GM23338 (cell line): Measurements from ENCODE around the gene RPS4Y2. TPM values are rescaled to one million over a fixed set of nuclear protein-coding genes. Genes with fewer than 3 reads are reported as not detected.

Experiments
- ATAC-seq: fragments of 200-7000 bp; cut with Tn5 transposase; 3 replicates; pipeline ENCODE4 v1.9.1; 2020
- DNase-seq: peaks from one replicate; pipeline ENCODE4 v3.0.0-alpha.2; 2015; ENCODE audit warnings: low spot score
- H2AFZ ChIP-seq: fragments of 200-600 bp; sonication (generic); 2 replicates; pipeline ENCODE4 v1.8.0; 2016; ENCODE audit warnings: antibody characterized with exemption, mild to moderate bottlenecking, moderate library complexity
- H3F3A ChIP-seq: fragments of 200-600 bp; sonication (generic); replicated peaks from 2 replicates; pipeline ENCODE4 v1.8.0; 2017; ENCODE audit warnings: antibody characterized with exemption, mixed run types, low read depth
- H3K27ac ChIP-seq: fragments of 200-600 bp; sonication (generic); 2 replicates; pipeline ENCODE4 v1.6.1; 2016; ENCODE audit warnings: low read depth
- H3K27me3 ChIP-seq: fragments of 200-600 bp; sonication (generic); 2 replicates; pipeline ENCODE4 v1.8.0; 2016; ENCODE audit warnings: mild to moderate bottlenecking, mixed run types, moderate library complexity; ENCODE audit not compliant: insufficient read depth
- H3K36me3 ChIP-seq: fragments of 200-600 bp; sonication (generic); 2 replicates; pipeline ENCODE4 v1.8.0; 2016; ENCODE audit warnings: mild to moderate bottlenecking; ENCODE audit not compliant: insufficient read depth
- H3K4me1 ChIP-seq: fragments of 200-600 bp; sonication (generic); 2 replicates; pipeline ENCODE4 v1.8.0; 2016; ENCODE audit warnings: mild to moderate bottlenecking, moderate library complexity; ENCODE audit not compliant: insufficient read depth
- H3K4me2 ChIP-seq: fragments of 200-600 bp; sonication (generic); 2 replicates; pipeline ENCODE4 v1.7.1; 2017; ENCODE audit warnings: mixed run types
- H3K4me3 ChIP-seq: fragments of 200-600 bp; sonication (generic); 2 replicates; pipeline ENCODE4 v1.6.1; 2016; ENCODE audit warnings: mixed run types
- H3K79me2 ChIP-seq: fragments of 200-600 bp; sonication (generic); replicated peaks from 2 replicates; pipeline ENCODE4 v1.8.0; 2017; ENCODE audit warnings: mild to moderate bottlenecking; ENCODE audit not compliant: insufficient read depth
- H3K9me2 ChIP-seq: fragments of 200-600 bp; sonication (generic); 2 replicates; pipeline ENCODE4 v1.8.0; 2017; ENCODE audit not compliant: insufficient read depth
- H4K20me1 ChIP-seq: fragments of 200-600 bp; sonication (generic); replicated peaks from 2 replicates; pipeline ENCODE4 v1.8.0; 2017; ENCODE audit warnings: mild to moderate bottlenecking; ENCODE audit not compliant: insufficient read depth
- H3K27ac Mint-ChIP-seq: 2 replicates; pipeline ENCODE4 v1.8.0; 2020; ENCODE audit warnings: inconsistent platforms, mild to moderate bottlenecking, moderate library complexity, mixed read lengths
- H3K27me3 Mint-ChIP-seq: 3 replicates; pipeline ENCODE4 v1.8.0; 2022; ENCODE audit warnings: low read depth, mild to moderate bottlenecking, moderate library complexity, mixed read lengths, inconsistent platforms; ENCODE audit not compliant: insufficient read depth, poor library complexity
- H3K36me3 Mint-ChIP-seq: 3 replicates; pipeline ENCODE4 v1.8.0; 2021; ENCODE audit warnings: low read depth, mild to moderate bottlenecking, inconsistent platforms, moderate library complexity, mixed read lengths
- H3K4me1 Mint-ChIP-seq: 3 replicates; pipeline ENCODE4 v1.8.0; 2020; ENCODE audit warnings: mild to moderate bottlenecking, inconsistent platforms, mixed read lengths
- H3K4me3 Mint-ChIP-seq: 3 replicates; pipeline ENCODE4 v1.8.0; 2021; ENCODE audit warnings: moderate library complexity, mild to moderate bottlenecking, inconsistent platforms, mixed read lengths
- H3K9me3 Mint-ChIP-seq: 3 replicates; pipeline ENCODE4 v1.8.0; 2020; ENCODE audit warnings: moderate library complexity, mild to moderate bottlenecking, inconsistent platforms, mixed read lengths
- EZH2 ChIP-seq: fragments of 200-600 bp; sonication (generic); IDR thresholded peaks from one replicate; pipeline ENCODE4 v1.8.0; 2017; ENCODE audit warnings: antibody characterized with exemption, mild to moderate bottlenecking, low read depth; ENCODE audit not compliant: unreplicated experiment
- EZH2phosphoT487 ChIP-seq: fragments of 200-600 bp; sonication (generic); IDR thresholded peaks from one replicate; pipeline ENCODE4 v1.8.1; 2018; ENCODE audit warnings: antibody characterized with exemption; ENCODE audit not compliant: unreplicated experiment
- POLR2AphosphoS5 ChIP-seq: IDR thresholded peaks from 2 replicates; pipeline ENCODE4 v1.6.1; 2016; ENCODE audit warnings: antibody characterized with exemption, low read depth
- REST ChIP-seq: IDR thresholded peaks from one replicate; pipeline ENCODE4 v1.6.1; 2018; ENCODE audit warnings: antibody characterized with exemption; ENCODE audit not compliant: unreplicated experiment
- ZNF331 ChIP-seq: fragments of 250-450 bp; sonication (Bioruptor Pico); IDR thresholded peaks from 2 replicates; pipeline ENCODE4 v1.5.0; 2020; ENCODE audit warnings: low read depth, mild to moderate bottlenecking, moderate library complexity
- ZNF462 ChIP-seq: fragments of 250-450 bp; sonication (Bioruptor Pico); IDR thresholded peaks from 2 replicates; pipeline ENCODE4 v1.5.0; 2020; ENCODE audit warnings: mild to moderate bottlenecking, moderate library complexity
- polyA plus RNA-seq: library from polyadenylated mRNA; unstranded; fragments of >200 nt; fragmentation: Nextera tagmentation; extraction: Ambion mirVana; gene quantifications from 2 replicates; pipeline ENCODE4 v1.2.1, GENCODE V29; 2016
- total RNA-seq: library from RNA; depleted of rRNA; stranded (reverse); fragments of >200 nt; shearing (Covaris generic); gene quantifications from 2 replicates; pipeline ENCODE4 v1.2.3, GENCODE V29; 2014
- TF ChIP-seq, protein P1 (sequence below): IDR thresholded peaks from 2 replicates; pipeline ENCODE4 v1.6.1; 2016; ENCODE audit warnings: antibody characterized with exemption
- TF ChIP-seq, protein P2 (sequence below), 2 experiments: fragments of 200-600 bp in 1 of 2; sonication (generic) in 1 of 2; conservative IDR thresholded peaks; 2 replicates each; pipeline versions ENCODE4 v1.5.1 to v1.6.1; 2016 to 2017; ENCODE audit warnings: antibody characterized with exemption in 2 of 2, low read depth in 2 of 2, mild to moderate bottlenecking in 2 of 2, moderate library complexity in 1 of 2

RPS4Y2 gene
- total and polyA plus RNA-seq, 2 experiments from 2014 or later: not detected

GRCh38 chrY:20740609-20741008 lies 15.3 kb upstream of the RPS4Y2 start (continued):
- TF ChIP-seq REST (no peak), ZNF331 (no peak), EZH2 (no peak), EZH2phosphoT487 (no peak), POLR2AphosphoS5 (no peak)
- TF ChIP-seq, protein P1, sequence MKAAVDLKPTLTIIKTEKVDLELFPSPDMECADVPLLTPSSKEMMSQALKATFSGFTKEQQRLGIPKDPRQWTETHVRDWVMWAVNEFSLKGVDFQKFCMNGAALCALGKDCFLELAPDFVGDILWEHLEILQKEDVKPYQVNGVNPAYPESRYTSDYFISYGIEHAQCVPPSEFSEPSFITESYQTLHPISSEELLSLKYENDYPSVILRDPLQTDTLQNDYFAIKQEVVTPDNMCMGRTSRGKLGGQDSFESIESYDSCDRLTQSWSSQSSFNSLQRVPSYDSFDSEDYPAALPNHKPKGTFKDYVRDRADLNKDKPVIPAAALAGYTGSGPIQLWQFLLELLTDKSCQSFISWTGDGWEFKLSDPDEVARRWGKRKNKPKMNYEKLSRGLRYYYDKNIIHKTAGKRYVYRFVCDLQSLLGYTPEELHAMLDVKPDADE: no peak

GRCh38 chrY:20745060-20745459 lies 10.8 kb upstream of the RPS4Y2 start:
- H3K27ac Mint-ChIP-seq: no peak overlapping the region
- no peaks in the 10 kb centered on the region for H3K4me1 ChIP-seq
- no peaks in the 10 kb centered on the region for H3K27me3 Mint-ChIP-seq
- H3K36me3 ChIP-seq: no peaks in the 10 kb centered on the region
- DNase-seq: no peak
- no peak overlapping the region for H3K4me2 ChIP-seq
- no peaks in the 10 kb centered on the region for H3K79me2 ChIP-seq
- H3K36me3 Mint-ChIP-seq: peaks cover 12% of the 10 kb centered on the region
- H3K4me3 ChIP-seq: no peak overlapping the region
- no peaks in the 10 kb centered on the region for H3K9me2 ChIP-seq
- no peaks in the 10 kb centered on the region for H3F3A ChIP-seq
- peaks cover 89% of the 10 kb centered on the region for H3K9me3 Mint-ChIP-seq
- H3K27ac ChIP-seq: no peak overlapping the region
- no peaks in the 10 kb centered on the region for H3K27me3 ChIP-seq
- ATAC-seq: no peak
- H2AFZ ChIP-seq: no peak overlapping the region
- no peak overlapping the region for H3K4me3 Mint-ChIP-seq
- no peaks in the 10 kb centered on the region for H3K4me1 Mint-ChIP-seq
- no peaks in the 10 kb centered on the region for H4K20me1 ChIP-seq
- TF ChIP-seq POLR2AphosphoS5 (no peak), REST (no peak), ZNF331 (no peak), ZNF462 (CRISPR knock-in tag) (no peak), EZH2phosphoT487 (no peak)
- TF ChIP-seq, protein P2, sequence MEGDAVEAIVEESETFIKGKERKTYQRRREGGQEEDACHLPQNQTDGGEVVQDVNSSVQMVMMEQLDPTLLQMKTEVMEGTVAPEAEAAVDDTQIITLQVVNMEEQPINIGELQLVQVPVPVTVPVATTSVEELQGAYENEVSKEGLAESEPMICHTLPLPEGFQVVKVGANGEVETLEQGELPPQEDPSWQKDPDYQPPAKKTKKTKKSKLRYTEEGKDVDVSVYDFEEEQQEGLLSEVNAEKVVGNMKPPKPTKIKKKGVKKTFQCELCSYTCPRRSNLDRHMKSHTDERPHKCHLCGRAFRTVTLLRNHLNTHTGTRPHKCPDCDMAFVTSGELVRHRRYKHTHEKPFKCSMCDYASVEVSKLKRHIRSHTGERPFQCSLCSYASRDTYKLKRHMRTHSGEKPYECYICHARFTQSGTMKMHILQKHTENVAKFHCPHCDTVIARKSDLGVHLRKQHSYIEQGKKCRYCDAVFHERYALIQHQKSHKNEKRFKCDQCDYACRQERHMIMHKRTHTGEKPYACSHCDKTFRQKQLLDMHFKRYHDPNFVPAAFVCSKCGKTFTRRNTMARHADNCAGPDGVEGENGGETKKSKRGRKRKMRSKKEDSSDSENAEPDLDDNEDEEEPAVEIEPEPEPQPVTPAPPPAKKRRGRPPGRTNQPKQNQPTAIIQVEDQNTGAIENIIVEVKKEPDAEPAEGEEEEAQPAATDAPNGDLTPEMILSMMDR (conservative IDR thresholded peaks at IDR 0.05; ENCODE audit: low read depth in 2 of 2): no peak
